Measurements from ENCODE around the gene PRKCA.

DNA sequence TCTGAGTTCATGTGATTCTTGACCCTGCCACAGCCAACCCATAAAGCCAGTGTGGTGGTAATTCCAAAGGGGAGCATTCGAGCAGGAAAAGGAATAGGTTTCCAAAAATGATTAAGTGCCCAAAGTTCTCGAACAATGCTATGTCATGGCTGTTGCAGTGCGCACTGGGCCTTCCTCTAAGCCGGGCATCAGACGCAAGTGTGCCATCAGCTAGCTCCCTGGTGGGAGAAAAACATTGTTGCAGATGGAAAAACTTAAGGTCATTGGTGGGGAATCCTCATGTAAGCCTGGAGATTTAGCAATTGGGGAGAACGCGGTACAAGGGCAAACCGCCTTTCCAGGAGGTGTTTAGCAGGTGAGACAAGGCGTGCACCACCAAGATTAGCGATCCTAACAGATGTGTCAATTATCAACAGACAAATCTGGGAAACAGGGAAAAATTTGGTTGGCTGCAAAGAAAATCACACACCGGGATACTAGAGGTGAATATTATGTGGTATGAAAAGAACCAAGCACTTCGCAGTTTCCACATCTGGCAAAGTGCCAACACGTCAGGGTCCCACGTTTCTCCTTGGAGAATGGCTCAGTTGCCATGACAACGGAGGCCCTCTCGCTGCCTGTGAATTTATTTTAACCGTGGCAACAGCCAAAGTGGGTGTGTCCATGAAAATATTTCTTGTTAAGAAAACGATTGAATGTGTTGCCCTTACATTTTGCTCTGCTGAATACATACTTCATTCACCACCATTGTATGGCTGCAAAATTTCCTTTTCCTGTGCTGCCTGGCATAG lies 414.0 kb downstream of the PRKCA start:
- no peak for TF ChIP-seq CTCF (conservative IDR thresholded peaks at IDR 0.05; ENCODE audit: low read depth, low read length)
- no peak for TF ChIP-seq EZH2phosphoT487 (IDR thresholded peaks at IDR 0.05; ENCODE audit: borderline replicate concordance, low read length)
- no peak for TF ChIP-seq EZH2 (IDR thresholded peaks at IDR 0.05; ENCODE audit: low read length, unreplicated experiment)
